Activated T-cell treated with anti-CD3 and anti-CD28 coated beads for 48 hours (primary cell): ENCODE measurements around the gene IGF1R.

Experiments
- DNase-seq: peaks from one replicate; pipeline ENCODE4 v3.0.0-alpha.2; 2020; ENCODE audit warnings: low read depth

IGF1R gene

GRCh38 chr15:98946301-98947255, 298.2 kb downstream of the IGF1R start:
- no peak for DNase-seq

- no peak for DNase-seq
Measured at GRCh38 chr15:98948456-98948855, 300.1 kb downstream of the IGF1R start.

- DNase-seq: no peak
Measured at GRCh38 chr15:98948941-98949340, 300.6 kb downstream of the IGF1R start.

- DNase-seq: no peak
Measured at GRCh38 chr15:98949624-98950023, 301.3 kb downstream of the IGF1R start.

GRCh38 chr15:98950248-98950647, 301.9 kb downstream of the IGF1R start:
- no peak for DNase-seq

GRCh38 chr15:98951004-98951403, 302.7 kb downstream of the IGF1R start:
- DNase-seq: no peak

- no peak for DNase-seq
Measured at GRCh38 chr15:98951493-98952320, 303.4 kb downstream of the IGF1R start.

- no peak for DNase-seq
Measured at GRCh38 chr15:98952381-98952803, 304.1 kb downstream of the IGF1R start.

- DNase-seq: peak; percentile 31
Measured at GRCh38 chr15:98953000-98953787, 304.9 kb downstream of the IGF1R start.

GRCh38 chr15:98953968-98954367, 305.6 kb downstream of the IGF1R start:
- DNase-seq: no peak

GRCh38 chr15:98954411-98954810, 306.1 kb downstream of the IGF1R start:
- DNase-seq: no peak

GRCh38 chr15:98955331-98955730, 307.0 kb downstream of the IGF1R start:
- DNase-seq: no peak

- DNase-seq: no peak
Measured at GRCh38 chr15:98955961-98956723, 307.8 kb downstream of the IGF1R start.

- DNase-seq: no peak
Measured at GRCh38 chr15:98956796-98957553, 308.6 kb downstream of the IGF1R start.

GRCh38 chr15:98957655-98958054, 309.3 kb downstream of the IGF1R start:
- DNase-seq: no peak

GRCh38 chr15:98958076-98958475, 309.7 kb downstream of the IGF1R start:
- no peak for DNase-seq

- DNase-seq: no peak
Measured at GRCh38 chr15:98958918-98959639, 310.7 kb downstream of the IGF1R start.

GRCh38 chr15:98959640-98960007, 311.3 kb downstream of the IGF1R start:
- no peak for DNase-seq

- DNase-seq: no peak
Measured at GRCh38 chr15:98960555-98961050, 312.3 kb downstream of the IGF1R start.

- DNase-seq: no peak
Measured at GRCh38 chr15:98963444-98963843, 315.1 kb downstream of the IGF1R start.
